Suppressor macrophage treated with lipopolysaccharide for 4 hours (primary cell): Measurements from ENCODE around the gene SCMH1.

ENCODE experiments used
- DNase-seq: peaks from one replicate; pipeline ENCODE4 v3.0.0-alpha.2; 2020

The SCMH1 gene

DNA sequence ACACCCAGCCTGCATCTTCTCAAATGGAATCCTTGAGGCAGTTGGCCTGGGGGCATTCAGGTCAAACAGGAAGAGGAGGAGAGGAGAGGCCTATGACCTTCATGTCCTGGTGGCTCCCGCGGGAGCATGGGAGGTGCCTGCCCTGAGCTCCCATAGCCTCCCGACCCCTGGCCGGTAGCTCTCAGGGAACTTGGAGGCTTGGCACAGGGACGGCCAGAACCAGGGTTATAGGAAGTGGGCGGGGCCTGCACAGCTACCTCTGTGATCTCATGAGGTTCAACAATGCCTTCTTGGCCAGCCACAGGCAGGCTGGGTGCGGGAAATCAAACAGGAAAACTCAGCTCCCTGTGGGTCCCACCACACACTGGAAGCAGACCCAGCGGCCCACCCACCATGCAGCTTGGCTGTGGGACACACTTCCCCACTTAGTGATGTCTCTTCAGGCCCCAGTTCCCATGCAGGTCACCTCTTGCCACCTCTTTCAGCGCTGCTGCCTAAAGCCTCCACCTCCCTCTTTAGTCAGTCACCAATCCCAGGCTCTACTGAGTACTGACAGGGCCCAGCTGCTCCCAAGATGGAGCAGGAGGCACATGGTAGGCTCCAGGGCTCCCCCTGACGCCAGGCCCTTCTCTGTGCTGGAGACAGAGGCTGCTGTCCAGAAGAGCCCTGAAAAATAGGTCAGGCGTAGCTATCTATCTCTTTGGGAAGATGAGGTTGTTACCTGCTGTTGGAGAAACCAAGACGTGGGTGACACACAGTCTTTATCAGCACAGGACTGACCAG is 220.4 kb downstream of the SCMH1 start, which contains the start of gene SLFNL1:
TSS of gene SLFNL1 (minus strand) at position 200 of the 783 bp plus-strand sequence. CDS start 1,065 bp downstream, outside the sequence.
- no peak for DNase-seq

DNA sequence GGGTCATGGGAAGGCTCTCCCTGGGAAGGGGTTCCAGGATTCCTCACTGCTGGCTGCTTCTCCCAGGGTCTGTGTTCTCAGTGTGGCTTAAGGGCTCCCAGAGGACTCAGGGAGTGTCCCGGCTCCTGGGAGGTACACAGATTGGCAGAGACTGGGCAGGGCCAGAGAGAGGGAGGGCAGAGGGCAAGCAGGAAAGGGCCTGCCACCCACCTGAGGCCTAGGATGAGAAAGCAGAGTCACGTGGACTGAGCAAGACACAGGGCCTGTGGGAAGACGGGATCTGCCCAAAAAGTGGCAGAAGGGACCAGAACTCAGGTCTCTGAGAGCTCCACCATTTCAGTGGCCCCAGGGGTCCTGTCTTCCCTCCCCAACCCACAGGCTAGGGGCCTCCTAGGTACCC is 221.5 kb downstream of the SCMH1 start:
- no peak for DNase-seq

GRCh38 chr1:41020109-41020576 is 222.0 kb downstream of the SCMH1 start:
- DNase-seq = no peak

DNA sequence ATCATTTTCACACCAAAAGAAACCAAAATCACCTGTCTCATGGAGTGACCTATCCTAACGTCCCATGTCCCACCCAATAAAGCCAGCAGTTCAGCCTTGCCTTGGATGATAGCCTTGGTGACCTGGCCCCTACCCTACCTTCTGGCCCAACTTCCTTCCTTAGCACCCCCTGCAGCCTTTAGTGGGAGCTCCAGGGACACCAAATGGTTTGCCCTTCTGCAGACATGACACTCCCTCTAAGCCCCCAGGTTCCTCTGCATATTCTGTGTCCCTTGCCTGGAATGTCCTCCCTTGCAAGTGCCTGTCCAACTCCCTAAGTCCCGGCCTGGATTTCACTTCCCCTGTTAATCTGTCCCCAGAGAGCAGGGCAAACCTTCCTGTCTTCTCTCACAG is 222.8 kb downstream of the SCMH1 start:
- no peak for DNase-seq

DNA sequence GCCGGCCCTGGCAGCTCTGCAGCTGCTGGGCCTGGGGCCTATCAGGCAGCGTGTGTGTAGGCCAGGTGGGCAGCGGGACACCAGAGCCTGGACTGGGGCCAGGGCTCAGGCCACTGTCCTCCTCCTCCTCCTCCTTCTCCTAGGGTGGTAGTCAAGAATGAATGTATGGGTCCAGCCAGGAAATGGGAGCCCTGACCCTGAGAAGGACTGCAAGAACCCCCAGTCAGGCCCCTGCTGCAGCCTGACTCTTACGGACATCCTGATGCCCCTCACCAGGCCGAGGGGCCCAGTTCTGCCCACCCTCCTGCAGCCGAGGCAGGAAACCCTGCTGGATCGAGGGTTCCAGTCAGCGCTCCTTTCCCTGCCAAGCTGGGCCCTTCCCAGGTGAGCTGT is 224.1 kb downstream of the SCMH1 start:
- DNase-seq = no peak

- no peak for DNase-seq
Observed at GRCh38 chr1:41017141-41018017, 224.7 kb downstream of the SCMH1 start.

- DNase-seq = no peak
Observed at GRCh38 chr1:41015897-41016470, 226.1 kb downstream of the SCMH1 start.

GRCh38 chr1:41015281-41015896 is 226.7 kb downstream of the SCMH1 start:
- no peak for DNase-seq

DNA sequence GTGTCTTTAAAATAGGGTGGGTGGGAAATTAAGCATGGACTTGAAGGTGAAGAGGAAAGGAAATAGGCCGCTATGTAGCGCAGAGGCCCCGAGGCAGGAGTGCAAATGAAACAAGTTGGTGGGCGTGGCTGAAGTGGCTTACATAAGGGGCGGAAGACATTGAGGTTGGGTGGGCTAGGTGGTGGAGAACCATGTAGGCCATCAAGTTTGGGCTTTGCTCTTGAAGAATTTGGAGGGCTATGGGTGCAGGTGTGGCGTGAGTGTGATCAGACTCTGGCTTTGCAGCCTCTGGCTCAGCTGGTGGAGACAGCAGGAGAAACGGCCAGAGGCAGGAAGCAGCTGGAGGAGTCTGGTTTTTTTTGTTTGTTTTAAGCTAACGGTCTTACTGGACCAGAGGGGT is 227.2 kb downstream of the SCMH1 start:
- no peak for DNase-seq

DNA sequence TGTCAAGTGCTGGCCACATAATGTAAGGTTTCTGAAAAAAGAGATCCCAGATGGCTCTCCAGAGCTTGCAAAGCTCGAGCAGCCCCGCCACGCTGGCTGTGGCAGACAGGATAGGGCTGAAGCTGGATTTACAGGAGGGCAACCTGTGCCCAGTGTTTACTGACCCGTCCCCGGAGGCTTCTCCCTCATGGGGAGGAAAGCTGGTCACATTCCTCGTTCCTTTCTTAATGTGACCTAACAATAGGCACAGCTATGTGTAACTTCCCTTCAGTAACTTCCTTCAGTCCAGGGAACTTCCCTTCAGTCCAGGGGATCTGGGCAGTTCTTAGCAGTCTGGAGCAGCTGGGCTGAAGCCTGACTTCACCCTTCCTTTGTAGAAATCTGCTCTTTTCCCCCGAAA is 228.3 kb downstream of the SCMH1 start:
- DNase-seq = peak; percentile 71

DNA sequence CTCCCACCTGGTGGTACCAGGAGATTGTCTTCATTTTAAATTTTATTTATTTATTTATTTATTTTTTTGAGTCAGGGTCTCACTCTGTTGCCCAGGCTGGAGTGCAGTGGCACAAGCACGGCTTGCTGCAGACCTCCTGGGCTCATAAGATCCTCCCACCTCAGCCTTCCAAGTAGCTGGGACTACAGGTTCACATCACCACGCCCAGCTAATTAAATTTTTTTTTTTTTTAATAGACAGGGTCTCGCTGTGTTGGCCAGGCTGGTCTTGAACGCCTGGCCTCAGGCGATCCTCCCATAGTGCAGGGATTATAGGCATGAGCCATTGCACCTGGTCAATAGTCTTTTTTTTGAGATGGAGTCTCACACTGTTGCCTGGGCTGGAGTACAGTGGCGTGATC is 229.1 kb downstream of the SCMH1 start:
- DNase-seq = no peak

GRCh38 chr1:41010345-41010744 is 231.8 kb downstream of the SCMH1 start:
- DNase-seq = no peak

- DNase-seq = no peak
Observed at GRCh38 chr1:41009466-41009865, 232.6 kb downstream of the SCMH1 start.

GRCh38 chr1:41006942-41007865 is 234.9 kb downstream of the SCMH1 start:
- no peak for DNase-seq

GRCh38 chr1:41005876-41006275 is 236.2 kb downstream of the SCMH1 start:
- no peak for DNase-seq

GRCh38 chr1:41003640-41004220 is 238.4 kb downstream of the SCMH1 start:
- peak; percentile 92 for DNase-seq

- no peak for DNase-seq
Observed at GRCh38 chr1:41003127-41003639, 238.9 kb downstream of the SCMH1 start.

GRCh38 chr1:40998668-40999067 is 243.4 kb downstream of the SCMH1 start:
- DNase-seq = no peak

DNA sequence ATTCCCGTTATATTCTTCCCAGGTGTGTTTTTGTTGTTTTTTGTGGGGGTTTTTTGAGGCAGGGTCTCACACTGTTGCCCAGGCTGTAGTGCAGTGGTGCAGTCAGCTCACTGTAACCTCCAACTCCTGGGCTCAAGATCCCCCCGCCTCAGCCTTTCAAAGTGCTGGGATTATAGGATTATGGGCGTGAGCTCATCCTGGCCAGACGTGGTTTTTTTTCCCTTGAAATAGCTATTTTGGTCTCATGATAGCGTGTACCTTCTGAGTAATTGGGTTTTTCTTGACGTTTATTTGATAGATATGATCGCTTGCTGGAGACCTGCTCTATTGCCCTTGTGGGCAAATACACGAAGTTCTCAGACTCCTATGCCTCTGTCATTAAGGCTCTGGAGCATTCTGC is 245.0 kb downstream of the SCMH1 start:
- DNase-seq = no peak

DNA sequence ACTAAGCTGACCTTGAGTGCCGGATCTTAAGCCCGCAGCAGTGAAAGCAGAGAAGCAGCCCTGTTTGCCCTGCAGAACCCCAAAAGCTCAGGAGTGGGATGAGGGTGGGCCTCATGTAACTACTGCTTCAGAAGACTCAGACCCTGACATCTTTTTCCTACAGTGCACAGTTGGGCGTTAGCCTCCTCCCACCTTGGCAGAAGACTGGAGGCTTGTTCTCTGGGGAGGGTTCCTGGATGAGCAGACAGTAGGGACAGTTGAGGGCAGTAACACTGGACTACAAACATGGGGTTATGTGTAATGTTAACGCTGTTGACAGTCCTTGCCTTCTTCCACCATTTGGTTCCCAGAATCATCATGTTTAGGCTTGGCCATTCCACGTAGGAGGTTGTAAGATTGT is 253.0 kb downstream of the SCMH1 start:
- no peak for DNase-seq

DNA sequence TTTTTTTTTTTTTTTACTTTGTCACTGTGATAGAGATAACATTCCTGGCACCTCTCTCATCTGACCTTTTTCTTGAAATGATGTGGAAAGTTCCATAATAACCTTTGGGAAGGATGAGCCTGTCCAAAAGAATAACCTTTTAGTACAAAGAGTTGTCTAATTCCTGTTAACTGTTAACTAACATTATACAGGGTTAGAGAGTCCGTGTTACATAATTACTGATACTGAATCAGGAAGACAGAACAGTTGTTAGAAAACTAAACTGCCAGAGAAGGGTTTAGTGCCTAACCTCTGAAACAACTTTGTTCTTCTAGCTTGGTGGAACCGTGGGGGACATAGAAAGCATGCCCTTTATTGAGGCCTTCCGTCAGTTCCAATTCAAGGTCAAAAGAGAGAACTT is 253.8 kb downstream of the SCMH1 start:
- DNase-seq = no peak
